Choroid plexus epithelial cell (primary cell): ENCODE data around the gene PLPP3.

ENCODE experiments used
- DNase-seq: peaks from one replicate; pipeline ENCODE4 v3.0.0-alpha.2; 2010; ENCODE audit warnings: low read depth
- H3K4me3 ChIP-seq: 2 replicates; pipeline ENCODE4 v1.5.1; 2011; ENCODE audit warnings: low read depth, mild to moderate bottlenecking, control low read depth, low read length, moderate library complexity
- CTCF ChIP-seq: conservative IDR thresholded peaks from 2 replicates; pipeline ENCODE4 v1.5.1; 2011; ENCODE audit warnings: low read depth, mild to moderate bottlenecking, control low read depth, inconsistent platforms, low read length, moderate library complexity

PLPP3 gene

DNA sequence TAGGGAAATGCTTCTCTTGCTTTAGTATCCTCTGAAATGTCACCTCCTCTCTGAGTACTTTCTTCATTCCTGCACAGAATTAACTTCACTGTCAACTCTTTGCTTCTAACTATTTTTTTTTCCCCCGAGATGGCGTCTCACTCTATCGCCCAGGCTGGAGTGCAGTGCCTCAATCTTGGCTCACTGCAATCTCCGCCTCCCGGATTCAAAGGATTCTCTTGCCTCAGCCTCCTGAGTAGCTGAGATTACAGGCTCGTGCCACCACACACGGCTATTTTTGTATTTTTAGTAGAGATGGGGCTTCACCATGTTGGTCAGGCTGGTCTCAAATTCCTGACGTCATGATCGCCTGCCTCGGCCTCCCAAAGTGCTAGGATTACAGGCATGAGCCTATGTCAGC is 1.4 kb upstream of the PLPP3 start:
- H3K4me3 ChIP-seq: no peak overlapping the region
- TF ChIP-seq CTCF: no peak
- DNase-seq: no peak

GRCh38 chr1:56578138-56578962 is 1.0 kb downstream of the PLPP3 start:
- H3K4me3 ChIP-seq: peak overlapping the region; percentile 78

GRCh38 chr1:56577406-56578137 is 1.8 kb downstream of the PLPP3 start:
- TF ChIP-seq CTCF: no peak
- DNase-seq: peak; percentile 39
- H3K4me3 ChIP-seq: peak overlapping the region; percentile 78

More at GRCh38 chr1:56578138-56578962, 1.0 kb downstream of the PLPP3 start:
- peak; percentile 76 for DNase-seq
- no peak for TF ChIP-seq CTCF

- TF ChIP-seq CTCF: peak; percentile 60
- H3K4me3 ChIP-seq: peak overlapping the region; percentile 78
Measured at GRCh38 chr1:56576880-56577405, 2.4 kb downstream of the PLPP3 start.

GRCh38 chr1:56575865-56576264 is 3.5 kb downstream of the PLPP3 start:
- no peak overlapping the region for H3K4me3 ChIP-seq
- DNase-seq: peak; percentile 26
- no peak for TF ChIP-seq CTCF

More at GRCh38 chr1:56576880-56577405, 2.4 kb downstream of the PLPP3 start:
- DNase-seq: peak; percentile 60

DNA sequence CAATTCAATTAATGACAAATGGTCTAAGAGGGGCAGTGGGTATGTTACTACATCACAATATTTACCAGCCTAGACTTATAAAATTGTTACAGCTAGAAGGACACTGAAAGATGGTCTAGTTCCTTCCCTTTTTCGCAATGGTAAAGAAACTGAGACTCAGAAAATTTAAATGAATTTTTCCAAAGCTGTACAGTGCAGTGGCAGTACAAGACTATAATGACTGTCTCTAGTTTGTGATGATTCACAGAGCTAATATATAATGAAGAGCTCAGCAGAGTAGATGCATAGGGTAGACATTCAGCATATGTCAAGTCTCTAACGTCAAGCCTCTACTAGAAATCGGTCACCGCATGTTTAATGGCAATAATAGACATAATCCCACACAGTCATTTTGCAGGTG is 4.6 kb downstream of the PLPP3 start:
- H3K4me3 ChIP-seq: no peak overlapping the region
- DNase-seq: no peak
- no peak for TF ChIP-seq CTCF
